NCI-H1092 treated with DMSO at 0.1 percent for 48 hours (cell line): ENCODE results near the gene PAQR5.
"Not testable (repeated sequence)": the region's sequence is repeated elsewhere in the genome, so short reads cannot be mapped to it uniquely, and the experiment has no call there.

Experiments
- DNase-seq: peaks from one replicate; lab custom pipeline; 2025; lab: John Stamatoyannopoulos, UW

Gene PAQR5

GRCh38 chr15:69293741-69294615 is 4.7 kb upstream of the PAQR5 start:
- no peak for DNase-seq

GRCh38 chr15:69296606-69297005 is 2.1 kb upstream of the PAQR5 start:
- DNase-seq = no peak

GRCh38 chr15:69297642-69298353 is 914 bp upstream of the PAQR5 start:
- no peak for DNase-seq

GRCh38 chr15:69298354-69298696 is 387 bp upstream of the PAQR5 start:
- no peak for DNase-seq

GRCh38 chr15:69299451-69299886 is 757 bp downstream of the PAQR5 start:
- no peak for DNase-seq

GRCh38 chr15:69299943-69300588 is 1.4 kb downstream of the PAQR5 start:
- DNase-seq = no peak

- DNase-seq = not testable (repeated sequence)
Observed at GRCh38 chr15:69301101-69301500, 2.4 kb downstream of the PAQR5 start.

- not testable (repeated sequence) for DNase-seq
Observed at GRCh38 chr15:69302087-69302486, 3.4 kb downstream of the PAQR5 start.

GRCh38 chr15:69302929-69303328 is 4.2 kb downstream of the PAQR5 start:
- DNase-seq = no peak

- DNase-seq = no peak
Observed at GRCh38 chr15:69303337-69304181, 4.8 kb downstream of the PAQR5 start.

GRCh38 chr15:69304182-69304545 is 5.5 kb downstream of the PAQR5 start:
- no peak for DNase-seq

- DNase-seq = no peak
Observed at GRCh38 chr15:69305204-69305931, 6.7 kb downstream of the PAQR5 start.

- DNase-seq = no peak
Observed at GRCh38 chr15:69305933-69306568, 7.3 kb downstream of the PAQR5 start.

- DNase-seq = no peak
Observed at GRCh38 chr15:69307939-69308338, 9.2 kb downstream of the PAQR5 start.

- no peak for DNase-seq
Observed at GRCh38 chr15:69308949-69309348, 10.2 kb downstream of the PAQR5 start.

- DNase-seq = no peak
Observed at GRCh38 chr15:69311319-69311721, 12.6 kb downstream of the PAQR5 start.

GRCh38 chr15:69313432-69314000 is 14.8 kb downstream of the PAQR5 start:
- DNase-seq = no peak

- no peak for DNase-seq
Observed at GRCh38 chr15:69314131-69314530, 15.4 kb downstream of the PAQR5 start.

GRCh38 chr15:69314736-69315135 is 16.0 kb downstream of the PAQR5 start:
- DNase-seq = no peak

- DNase-seq = no peak
Observed at GRCh38 chr15:69315402-69316110, 16.8 kb downstream of the PAQR5 start.
